Thyroid gland (tissue), 4 donors: ENCODE data around the gene AVP.

Source experiments
- CTCF ChIP-seq, 6 experiments: fragments of 200-600 bp in 3 of 6; fragments of 450-650 bp in 3 of 6; sonication (generic) in 3 of 6; IDR thresholded peaks; one replicate each; pipeline ENCODE4 v1.5.1; 2016 to 2019; ENCODE audit warnings: antibody characterized with exemption in 6 of 6, mild to moderate bottlenecking in 2 of 6, inconsistent platforms in 1 of 6, moderate library complexity in 1 of 6
- POLR2A ChIP-seq, 2 donors: fragments of 450-650 bp; IDR thresholded peaks; one replicate each; pipeline ENCODE4 v1.6.1; 2017; ENCODE audit warnings: antibody characterized with exemption in 2 of 2, mild to moderate bottlenecking in 2 of 2, moderate library complexity in 1 of 2

GRCh38 chr20:3042625-3043024 lies 41.9 kb downstream of the AVP start:
- no peak for TF ChIP-seq POLR2A (IDR thresholded peaks at IDR 0.05)
- no peak for TF ChIP-seq CTCF (IDR thresholded peaks at IDR 0.05)
